ENCODE measurements around the gene CNN2. TPM values are rescaled to one million over a fixed set of nuclear protein-coding genes. Genes with fewer than 3 reads are reported as not detected.

The CNN2 gene
- total and polyA plus RNA-seq, 9 of the 15 experiments (the other 6 are each of a cell fraction or from before 2014, with no cell fraction given) = 12.1 to 174 (median 52.7) TPM

GRCh38 chr19:1082165-1082927, 55.9 kb downstream of the CNN2 start (continued):
- TF ChIP-seq ZMIZ1 (IDR thresholded peaks at IDR 0.05; ENCODE audit: low read depth in 2 of 2, low read length in 2 of 2) (no peak), CREB1 (IDR thresholded peaks at IDR 0.05) (no peak; the same call in 1 of the 2 replicates), CREB1 (CRISPR knock-in tag; IDR thresholded peaks at IDR 0.05) (no peak; the same call in 1 of the 2 replicates), ZBTB7A (IDR thresholded peaks at IDR 0.05; ENCODE audit: borderline replicate concordance, control insufficient read depth, low read depth, low read length) (peak; percentile 53; the same call in 1 of the 2 replicates), SREBF2 (CRISPR knock-in tag; IDR thresholded peaks at IDR 0.05) (no peak), ZNF699 (CRISPR knock-in tag; IDR thresholded peaks at IDR 0.05; ENCODE audit: insufficient replicate concordance) (no peak), TFAP4 (CRISPR knock-in tag; IDR thresholded peaks at IDR 0.05; ENCODE audit: borderline replicate concordance) (peak; percentile 69; the same call in 1 of the 2 replicates), ATF4 (CRISPR knock-in tag; IDR thresholded peaks at IDR 0.05) (no peak), ZNF384 (IDR thresholded peaks at IDR 0.05; ENCODE audit: low read depth, low read length) (no peak), KDM4B (IDR thresholded peaks at IDR 0.05; ENCODE audit: borderline replicate concordance in 2 of 2, low read depth in 1 of 2) (no peak), SP2 (IDR thresholded peaks at IDR 0.05; ENCODE audit: extremely low read depth, low read depth, low read length, poor library complexity, severe bottlenecking) (no peak), NCOA6 (IDR thresholded peaks at IDR 0.05) (no peak), MCM5 (IDR thresholded peaks at IDR 0.05; ENCODE audit: low read depth) (no peak), FUS (optimal IDR thresholded peaks at IDR 0.05; ENCODE audit: low read depth, low read length) (no peak), HMGXB4 (CRISPR knock-in tag; IDR thresholded peaks at IDR 0.05) (no peak; the same call in 1 of the 2 replicates), NEUROD1 (IDR thresholded peaks at IDR 0.05; ENCODE audit: borderline replicate concordance, low read depth, low read length, partially characterized antibody) (no peak), MED1 (CRISPR knock-in tag; IDR thresholded peaks at IDR 0.05; ENCODE audit: borderline replicate concordance) (0 out of 2 replicates have a peak, but pooled peaks have one; percentile 38), FOXJ3 (CRISPR knock-in tag; IDR thresholded peaks at IDR 0.05) (no peak), JUN (IDR thresholded peaks at IDR 0.05; ENCODE audit: borderline replicate concordance, low read depth, low read length) (no peak), JUN (CRISPR knock-in tag; IDR thresholded peaks at IDR 0.05; ENCODE audit: borderline replicate concordance) (0 out of 2 replicates have a peak, but pooled peaks have one; percentile 51)
